Glomerular visceral epithelial cell (primary cell): ENCODE data around the gene PDGFA.

Experiments used
- DNase-seq: peaks from one replicate; pipeline ENCODE4 v3.0.0-alpha.2; 2016; ENCODE audit errors: extremely low spot score

PDGFA gene

GRCh38 chr7:517774-518629 is 1.6 kb downstream of the PDGFA start:
- peak; percentile 49 for DNase-seq

GRCh38 chr7:516606-517456 is 2.8 kb downstream of the PDGFA start:
- peak; percentile 63 for DNase-seq

GRCh38 chr7:516216-516605 is 3.4 kb downstream of the PDGFA start:
- DNase-seq = no peak

GRCh38 chr7:515628-516027 is 4.0 kb downstream of the PDGFA start:
- DNase-seq = no peak

- no peak for DNase-seq
These were observed 4.7 kb downstream of the PDGFA start for GRCh38 chr7:514651-515598.

- DNase-seq = no peak
These were observed 5.4 kb downstream of the PDGFA start for GRCh38 chr7:514242-514641.

GRCh38 chr7:513521-514166 is 6.0 kb downstream of the PDGFA start:
- DNase-seq = no peak

- DNase-seq = no peak
These were observed 6.9 kb downstream of the PDGFA start for GRCh38 chr7:512541-513311.

GRCh38 chr7:512146-512510 is 7.5 kb downstream of the PDGFA start:
- no peak for DNase-seq

GRCh38 chr7:511476-512145 is 8.0 kb downstream of the PDGFA start:
- DNase-seq = no peak

- DNase-seq = no peak
These were observed 8.8 kb downstream of the PDGFA start for GRCh38 chr7:510782-511281.

- no peak for DNase-seq
These were observed 9.5 kb downstream of the PDGFA start for GRCh38 chr7:510131-510481.

GRCh38 chr7:509426-510130 is 10.1 kb downstream of the PDGFA start:
- no peak for DNase-seq

GRCh38 chr7:508461-509170 is 11.0 kb downstream of the PDGFA start:
- DNase-seq = no peak

- no peak for DNase-seq
These were observed 11.9 kb downstream of the PDGFA start for GRCh38 chr7:507623-508300.

GRCh38 chr7:506921-507622 is 12.6 kb downstream of the PDGFA start:
- no peak for DNase-seq

- DNase-seq = no peak
These were observed 13.2 kb downstream of the PDGFA start for GRCh38 chr7:506391-506831.
